Common myeloid progenitor, CD34-positive (primary cell): ENCODE measurements around the gene NCOA4. TPM values are rescaled to one million over a fixed set of nuclear protein-coding genes. Genes with fewer than 3 reads are reported as not detected.
A peak's percentile ranks its signal among the peaks of the same experiment; 100 is the strongest.

Source experiments
- CTCF ChIA-PET: fragments of 350-600 bp; sonication (Branson Sonifier 250); formaldehyde crosslinking; loops from one replicate; lab custom pipeline; 2021; ENCODE audit warnings: antibody characterized with exemption; lab: Charles Lee
- POLR2A ChIA-PET: fragments of 350-600 bp; sonication (Branson Sonifier 250); formaldehyde crosslinking; loops from one replicate; lab custom pipeline; 2021; ENCODE audit warnings: antibody characterized with exemption; lab: Charles Lee
- DNase-seq, 3 donors: peaks; one replicate each; pipeline versions ENCODE4 v3.0.0 to v3.0.0-alpha.2; 2013
- H3K27ac ChIP-seq, 2 experiments: 1 replicate in 1 of 2; 2 replicates in 1 of 2; pipeline ENCODE4 v1.7.0; 2013; ENCODE audit warnings: inconsistent platforms in 2 of 2, low read length in 2 of 2, mild to moderate bottlenecking in 2 of 2, low read depth in 1 of 2, moderate library complexity in 1 of 2; ENCODE audit not compliant: severe bottlenecking in 2 of 2, insufficient read depth in 1 of 2, poor library complexity in 1 of 2
- H3K27me3 ChIP-seq, 5 experiments: replicated peaks in 2 of 5; 1 replicate in 3 of 5; 2 replicates in 2 of 5; pipeline versions ENCODE4 v1.6.1 to v1.7.0; 2013; ENCODE audit warnings: low read length in 4 of 5, mild to moderate bottlenecking in 2 of 5, moderate library complexity in 2 of 5, inconsistent platforms in 1 of 5; ENCODE audit not compliant: insufficient read depth in 5 of 5, control insufficient read depth in 4 of 5
- H3K36me3 ChIP-seq, 4 experiments: 1 replicate in 2 of 4; 2 replicates in 2 of 4; pipeline versions ENCODE4 v1.6.1 to v1.7.0; 2013; ENCODE audit warnings: low read length in 3 of 4, control low read depth in 1 of 4, mild to moderate bottlenecking in 1 of 4; ENCODE audit not compliant: control insufficient read depth in 4 of 4, insufficient read depth in 4 of 4
- H3K4me1 ChIP-seq, 4 experiments: 1 replicate in 3 of 4; 2 replicates in 1 of 4; pipeline versions ENCODE4 v1.6.1 to v1.7.1; 2013; ENCODE audit warnings: low read length in 3 of 4, mild to moderate bottlenecking in 3 of 4, control low read depth in 1 of 4, inconsistent platforms in 1 of 4, moderate library complexity in 1 of 4; ENCODE audit not compliant: control insufficient read depth in 4 of 4, insufficient read depth in 4 of 4; ENCODE audit errors: control extremely low read depth in 1 of 4
- H3K4me3 ChIP-seq, 7 experiments: 1 replicate in 4 of 7; 2 replicates in 3 of 7; pipeline versions ENCODE4 v1.5.1 to v1.7.0; 2013; ENCODE audit warnings: mild to moderate bottlenecking in 7 of 7, low read length in 6 of 7, moderate library complexity in 6 of 7, inconsistent platforms in 2 of 7, low read depth in 2 of 7, control low read depth in 1 of 7; ENCODE audit not compliant: insufficient read depth in 4 of 7, control insufficient read depth in 1 of 7; ENCODE audit errors: extremely low read depth in 1 of 7
- H3K9me3 ChIP-seq, 5 experiments: 1 replicate in 4 of 5; 2 replicates in 1 of 5; pipeline versions ENCODE4 v1.6.1 to v1.7.1; 2013; ENCODE audit warnings: low read length in 4 of 5, mild to moderate bottlenecking in 2 of 5, inconsistent platforms in 1 of 5, low read depth in 1 of 5, moderate library complexity in 1 of 5; ENCODE audit not compliant: control insufficient read depth in 4 of 5, insufficient read depth in 2 of 5; ENCODE audit errors: control extremely low read depth in 1 of 5
- WGBS: methylation state at CpG from one replicate; pipeline ENCODE4 v1.1.5; 2013; ENCODE audit not compliant: insufficient coverage; 5-methylcytosine and 5-hydroxymethylcytosine counted together
- polyA plus RNA-seq: library from polyadenylated mRNA; unstranded; fragments of 120-200 nt; gene quantifications from one replicate; pipeline ENCODE4 v1.2.1, GENCODE V29; 2013

The NCOA4 gene
- 311 TPM for polyA plus RNA-seq

GRCh38 chr10:46030091-46030937, at the start of gene NCOA4:
Gene NCOA4 (minus strand): TSS chr10:46030623. CDS start chr10:46016680, 13,943 bp downstream.
- H3K36me3 ChIP-seq = peaks cover 0 to 9% (median 3%) of the 10 kb centered on the region in 4 experiments
- H3K9me3 ChIP-seq = no peaks in the 10 kb centered on the region
- peak; percentile 98 to 99 (median 99) for DNase-seq
- POLR2A ChIA-PET = no interaction called here
- CTCF ChIA-PET = interaction anchor here (0.7 to 3.0 kb wide), 10 partner anchors 9 to 67 kb away, joined by 3 to 14 read pairs (median 4); no protein-coding TSS in a partner anchor
- WGBS = 2% methylated on average over 53 of the region's 59 CpGs
- peak within 1 kb of the TSS; percentile 72 to 96 (median 92) for H3K4me3 ChIP-seq
- H3K27ac ChIP-seq = peak within 1 kb of the TSS; percentile 97 to 99
- no peaks in the 10 kb centered on the region for H3K27me3 ChIP-seq
- peaks cover 13 to 64% (median 44%) of the 10 kb centered on the region in 4 experiments for H3K4me1 ChIP-seq

GRCh38 chr10:46079831-46080585, 49.6 kb upstream of the NCOA4 start:
- H3K27ac ChIP-seq = peak overlapping the region; percentile 97 to 98
- DNase-seq = peak; percentile 64 to 91 (median 85)
- H3K4me1 ChIP-seq = peaks cover 30 to 42% (median 40%) of the 10 kb centered on the region in 4 experiments
- 19% methylated on average over 3 of the region's 4 CpGs for WGBS
- no peaks in the 10 kb centered on the region for H3K27me3 ChIP-seq
- no peaks in the 10 kb centered on the region for H3K36me3 ChIP-seq
- H3K4me3 ChIP-seq = peak overlapping the region in 1 of 7 experiments; percentile 1
- POLR2A ChIA-PET = interaction anchor here (0.6 kb wide), 1 partner anchor 10 kb away, joined by 3 read pairs; no protein-coding TSS in a partner anchor
- H3K9me3 ChIP-seq = no peaks in the 10 kb centered on the region
- CTCF ChIA-PET = interaction anchor here (1.0 to 2.6 kb wide), 7 partner anchors 12 to 51 kb away, joined by 3 to 8 read pairs (median 4); no protein-coding TSS in a partner anchor

GRCh38 chr10:46077731-46078413, 47.4 kb upstream of the NCOA4 start:
- POLR2A ChIA-PET = interaction anchor here (1.3 kb wide), 1 partner anchor 14 kb away, joined by 4 read pairs; no protein-coding TSS in a partner anchor
- H3K36me3 ChIP-seq = no peaks in the 10 kb centered on the region
- no peaks in the 10 kb centered on the region for H3K27me3 ChIP-seq
- DNase-seq = peak in 2 of 3 donors; percentile 49 to 80
- 82% methylated on average over 5 of the region's 5 CpGs for WGBS
- peaks cover 30 to 44% (median 41%) of the 10 kb centered on the region in 4 experiments for H3K4me1 ChIP-seq
- peaks cover 0 to 3% (median 0%) of the 10 kb centered on the region in 5 experiments for H3K9me3 ChIP-seq
- peak overlapping the region; percentile 17 to 74 for H3K27ac ChIP-seq
- CTCF ChIA-PET = interaction anchor here (0.7 to 2.8 kb wide), 5 partner anchors 14 to 49 kb away, joined by 3 to 10 read pairs (median 3); no protein-coding TSS in a partner anchor
- no peak overlapping the region for H3K4me3 ChIP-seq

GRCh38 chr10:46077141-46077554, 46.7 kb upstream of the NCOA4 start:
- POLR2A ChIA-PET = interaction anchor here (1.3 kb wide), 1 partner anchor 14 kb away, joined by 4 read pairs; no protein-coding TSS in a partner anchor
- DNase-seq = peak; percentile 57 to 87 (median 77)
- H3K4me3 ChIP-seq = no peak overlapping the region
- H3K9me3 ChIP-seq = peaks cover 0 to 3% (median 0%) of the 10 kb centered on the region in 5 experiments
- H3K27me3 ChIP-seq = no peaks in the 10 kb centered on the region
- peak overlapping the region in 1 of 2 experiments; percentile 74 for H3K27ac ChIP-seq
- CTCF ChIA-PET = interaction anchor here (0.8 to 2.8 kb wide), 4 partner anchors 15 to 48 kb away, joined by 3 to 10 read pairs (median 4); no protein-coding TSS in a partner anchor
- no peaks in the 10 kb centered on the region for H3K36me3 ChIP-seq
- peaks cover 30 to 44% (median 41%) of the 10 kb centered on the region in 4 experiments for H3K4me1 ChIP-seq
- 8% methylated on average over 2 of the region's 4 CpGs for WGBS

GRCh38 chr10:46075869-46076268, 45.4 kb upstream of the NCOA4 start:
- H3K36me3 ChIP-seq = no peaks in the 10 kb centered on the region
- H3K27ac ChIP-seq = no peak overlapping the region
- CTCF ChIA-PET = interaction anchor here (1.8 kb wide), 1 partner anchor 24 kb away, joined by 4 read pairs; no protein-coding TSS in a partner anchor
- DNase-seq = no peak
- WGBS = 93% methylated on average over 3 of the region's 3 CpGs
- POLR2A ChIA-PET = no interaction called here
- H3K9me3 ChIP-seq = peaks cover 0 to 3% (median 0%) of the 10 kb centered on the region in 5 experiments
- peaks cover 27 to 40% (median 36%) of the 10 kb centered on the region in 4 experiments for H3K4me1 ChIP-seq
- H3K4me3 ChIP-seq = no peak overlapping the region
- no peaks in the 10 kb centered on the region for H3K27me3 ChIP-seq
